WTC11 (cell line): ENCODE results near the gene INKA2.

Experiments used
- FOXP1 ChIP-seq: sonication (generic); formaldehyde crosslinking; IDR thresholded peaks from 2 replicates; pipeline ENCODE4 v1.8.0; 2022; ENCODE audit warnings: missing genetic modification reagents, mild to moderate bottlenecking, moderate library complexity, borderline replicate concordance
- SMAD3 ChIP-seq: sonication (generic); formaldehyde crosslinking; IDR thresholded peaks from 2 replicates; pipeline ENCODE4 v1.8.0; 2022; ENCODE audit warnings: missing genetic modification reagents, mild to moderate bottlenecking, borderline replicate concordance
- ZNF138 ChIP-seq: sonication (generic); formaldehyde crosslinking; conservative IDR thresholded peaks from 2 replicates; pipeline ENCODE4 v1.8.1; 2022; ENCODE audit warnings: mild to moderate bottlenecking, moderate library complexity, missing genetic modification reagents
- TF ChIP-seq, protein P1 (sequence below): sonication (generic); formaldehyde crosslinking; IDR thresholded peaks from 2 replicates; pipeline ENCODE4 v1.8.1; 2023; ENCODE audit warnings: mild to moderate bottlenecking, missing genetic modification reagents
- TF ChIP-seq, protein P2 (sequence below): fragments of 200-600 bp; IDR thresholded peaks from 2 replicates; pipeline ENCODE4 v1.8.0; 2022; ENCODE audit warnings: antibody characterized with exemption

DNA sequence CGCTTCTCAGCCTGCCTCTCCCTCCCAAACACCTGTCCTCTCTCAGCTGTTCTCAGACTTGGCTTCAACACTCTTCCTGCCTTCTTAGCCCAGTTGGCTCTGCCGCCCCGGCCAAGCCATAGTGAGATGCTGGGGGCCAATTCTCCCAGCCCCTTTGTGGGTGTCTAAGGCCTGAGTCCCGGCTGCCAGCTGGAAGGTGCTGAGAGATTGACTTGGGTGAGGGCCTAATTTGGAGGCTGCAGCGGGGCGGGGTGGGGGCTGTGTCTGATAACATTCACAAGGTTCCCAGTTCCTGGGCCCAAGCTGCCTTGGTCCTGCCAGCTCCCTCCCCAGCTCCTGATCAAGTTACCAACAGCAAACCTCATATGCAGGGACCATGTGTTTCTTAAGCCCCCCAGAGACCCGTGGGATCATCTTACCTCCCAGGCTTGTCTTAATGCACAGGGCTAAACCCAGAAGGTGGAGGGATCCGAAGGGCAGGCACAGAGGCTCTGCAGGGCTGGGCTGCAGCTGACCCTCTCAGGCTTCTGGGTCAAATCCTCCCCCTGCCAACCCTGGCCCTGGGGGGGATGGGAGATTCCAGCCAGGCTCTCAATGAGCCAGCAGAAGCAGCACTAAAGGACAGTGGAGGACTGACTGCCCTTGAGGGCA is 9.8 kb downstream of the INKA2 start:
- TF ChIP-seq, protein P1, sequence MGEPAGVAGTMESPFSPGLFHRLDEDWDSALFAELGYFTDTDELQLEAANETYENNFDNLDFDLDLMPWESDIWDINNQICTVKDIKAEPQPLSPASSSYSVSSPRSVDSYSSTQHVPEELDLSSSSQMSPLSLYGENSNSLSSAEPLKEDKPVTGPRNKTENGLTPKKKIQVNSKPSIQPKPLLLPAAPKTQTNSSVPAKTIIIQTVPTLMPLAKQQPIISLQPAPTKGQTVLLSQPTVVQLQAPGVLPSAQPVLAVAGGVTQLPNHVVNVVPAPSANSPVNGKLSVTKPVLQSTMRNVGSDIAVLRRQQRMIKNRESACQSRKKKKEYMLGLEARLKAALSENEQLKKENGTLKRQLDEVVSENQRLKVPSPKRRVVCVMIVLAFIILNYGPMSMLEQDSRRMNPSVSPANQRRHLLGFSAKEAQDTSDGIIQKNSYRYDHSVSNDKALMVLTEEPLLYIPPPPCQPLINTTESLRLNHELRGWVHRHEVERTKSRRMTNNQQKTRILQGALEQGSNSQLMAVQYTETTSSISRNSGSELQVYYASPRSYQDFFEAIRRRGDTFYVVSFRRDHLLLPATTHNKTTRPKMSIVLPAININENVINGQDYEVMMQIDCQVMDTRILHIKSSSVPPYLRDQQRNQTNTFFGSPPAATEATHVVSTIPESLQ (CRISPR knock-in tag): no peak
- TF ChIP-seq, protein P2, sequence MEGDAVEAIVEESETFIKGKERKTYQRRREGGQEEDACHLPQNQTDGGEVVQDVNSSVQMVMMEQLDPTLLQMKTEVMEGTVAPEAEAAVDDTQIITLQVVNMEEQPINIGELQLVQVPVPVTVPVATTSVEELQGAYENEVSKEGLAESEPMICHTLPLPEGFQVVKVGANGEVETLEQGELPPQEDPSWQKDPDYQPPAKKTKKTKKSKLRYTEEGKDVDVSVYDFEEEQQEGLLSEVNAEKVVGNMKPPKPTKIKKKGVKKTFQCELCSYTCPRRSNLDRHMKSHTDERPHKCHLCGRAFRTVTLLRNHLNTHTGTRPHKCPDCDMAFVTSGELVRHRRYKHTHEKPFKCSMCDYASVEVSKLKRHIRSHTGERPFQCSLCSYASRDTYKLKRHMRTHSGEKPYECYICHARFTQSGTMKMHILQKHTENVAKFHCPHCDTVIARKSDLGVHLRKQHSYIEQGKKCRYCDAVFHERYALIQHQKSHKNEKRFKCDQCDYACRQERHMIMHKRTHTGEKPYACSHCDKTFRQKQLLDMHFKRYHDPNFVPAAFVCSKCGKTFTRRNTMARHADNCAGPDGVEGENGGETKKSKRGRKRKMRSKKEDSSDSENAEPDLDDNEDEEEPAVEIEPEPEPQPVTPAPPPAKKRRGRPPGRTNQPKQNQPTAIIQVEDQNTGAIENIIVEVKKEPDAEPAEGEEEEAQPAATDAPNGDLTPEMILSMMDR: no peak
- TF ChIP-seq ZNF138 (CRISPR knock-in tag): no peak
- no peak for TF ChIP-seq SMAD3
- TF ChIP-seq FOXP1: no peak
